ENCODE data around the gene SLC9A9. TPM values are rescaled to one million over a fixed set of nuclear protein-coding genes. Genes with fewer than 3 reads are reported as not detected.
A peak's percentile ranks its signal among the peaks of the same experiment; 100 is the strongest.

SLC9A9 gene
- total RNA-seq, 1 donor from 2014 or later = 3.5 TPM

GRCh38 chr3:143455480-143455879 lies 392.8 kb downstream of the SLC9A9 start:
- DNase-seq (ENCODE audit: extremely low spot score, unreplicated experiment) = no peak
- no peak for TF ChIP-seq CTCF (IDR thresholded peaks at IDR 0.05)
- H3K27ac Mint-ChIP-seq (ENCODE audit: unreplicated experiment) = no peak overlapping the region
- no peaks in the 10 kb centered on the region for H3K4me1 Mint-ChIP-seq (ENCODE audit: unreplicated experiment)
- no peak overlapping the region for H3K4me3 Mint-ChIP-seq (ENCODE audit: unreplicated experiment)
- no peaks in the 10 kb centered on the region for H3K36me3 Mint-ChIP-seq (ENCODE audit: unreplicated experiment)
- H3K9me3 Mint-ChIP-seq (ENCODE audit: unreplicated experiment) = peaks cover 15% of the 10 kb centered on the region
- no peaks in the 10 kb centered on the region for H3K27me3 Mint-ChIP-seq (ENCODE audit: unreplicated experiment)

GRCh38 chr3:143450632-143451031 lies 397.6 kb downstream of the SLC9A9 start:
- no peak for DNase-seq (ENCODE audit: extremely low spot score, unreplicated experiment)
- Mint-ChIP-seq H3K36me3 (ENCODE audit: unreplicated experiment) (no peaks in the 10 kb centered on the region), H3K4me1 (ENCODE audit: unreplicated experiment) (no peaks in the 10 kb centered on the region), H3K9me3 (ENCODE audit: unreplicated experiment) (peaks cover 5% of the 10 kb centered on the region), H3K4me3 (ENCODE audit: unreplicated experiment) (no peak overlapping the region), H3K27me3 (ENCODE audit: unreplicated experiment) (no peaks in the 10 kb centered on the region), H3K27ac (ENCODE audit: unreplicated experiment) (no peak overlapping the region)
- TF ChIP-seq CTCF (IDR thresholded peaks at IDR 0.05) = no peak

- TF ChIP-seq CTCF (IDR thresholded peaks at IDR 0.05) = no peak
- Mint-ChIP-seq H3K9me3 (ENCODE audit: unreplicated experiment) (no peaks in the 10 kb centered on the region), H3K27me3 (ENCODE audit: unreplicated experiment) (no peaks in the 10 kb centered on the region), H3K4me3 (ENCODE audit: unreplicated experiment) (no peak overlapping the region), H3K4me1 (ENCODE audit: unreplicated experiment) (peaks cover 14% of the 10 kb centered on the region), H3K27ac (ENCODE audit: unreplicated experiment) (no peak overlapping the region), H3K36me3 (ENCODE audit: unreplicated experiment) (no peaks in the 10 kb centered on the region)
- DNase-seq (ENCODE audit: extremely low spot score, unreplicated experiment) = no peak
These were observed 400.8 kb downstream of the SLC9A9 start for GRCh38 chr3:143447491-143447890.

GRCh38 chr3:143445118-143445517 lies 403.1 kb downstream of the SLC9A9 start:
- no peak overlapping the region for H3K27ac Mint-ChIP-seq (ENCODE audit: unreplicated experiment)
- no peaks in the 10 kb centered on the region for H3K36me3 Mint-ChIP-seq (ENCODE audit: unreplicated experiment)

GRCh38 chr3:143443851-143444331 lies 404.4 kb downstream of the SLC9A9 start:
- H3K27ac Mint-ChIP-seq (ENCODE audit: unreplicated experiment) = peak overlapping the region; percentile 74
- no peaks in the 10 kb centered on the region for H3K9me3 Mint-ChIP-seq (ENCODE audit: unreplicated experiment)
- H3K27me3 Mint-ChIP-seq (ENCODE audit: unreplicated experiment) = no peaks in the 10 kb centered on the region
- H3K4me3 Mint-ChIP-seq (ENCODE audit: unreplicated experiment) = no peak overlapping the region
- H3K36me3 Mint-ChIP-seq (ENCODE audit: unreplicated experiment) = no peaks in the 10 kb centered on the region
- peaks cover 14% of the 10 kb centered on the region for H3K4me1 Mint-ChIP-seq (ENCODE audit: unreplicated experiment)
- DNase-seq (ENCODE audit: extremely low spot score, unreplicated experiment) = no peak
- TF ChIP-seq CTCF (IDR thresholded peaks at IDR 0.05) = no peak

More at GRCh38 chr3:143445118-143445517, 403.1 kb downstream of the SLC9A9 start:
- Mint-ChIP-seq H3K4me3 (ENCODE audit: unreplicated experiment) (no peak overlapping the region), H3K9me3 (ENCODE audit: unreplicated experiment) (no peaks in the 10 kb centered on the region), H3K27me3 (ENCODE audit: unreplicated experiment) (no peaks in the 10 kb centered on the region), H3K4me1 (ENCODE audit: unreplicated experiment) (peaks cover 14% of the 10 kb centered on the region)
- no peak for TF ChIP-seq CTCF (IDR thresholded peaks at IDR 0.05)
- no peak for DNase-seq (ENCODE audit: extremely low spot score, unreplicated experiment)

All from osteocyte (in vitro differentiated cells).